ENCODE data around the gene DBI.

GRCh38 chr2:119372778-119373568, 6.2 kb downstream of the DBI start:
- TF ChIP-seq CTCF (IDR thresholded peaks at IDR 0.05; ENCODE audit: poor library complexity) (no peak), EZH2 (IDR thresholded peaks at IDR 0.05; ENCODE audit: borderline replicate concordance) (no peak), EZH2phosphoT487 (IDR thresholded peaks at IDR 0.05; ENCODE audit: low read depth, severe bottlenecking, unreplicated experiment) (no peak)
